Type B pancreatic cell (in vitro differentiated cells): ENCODE results near the gene UQCR10. TPM values are rescaled to one million over a fixed set of nuclear protein-coding genes. Genes with fewer than 3 reads are reported as not detected.

ENCODE experiments used
- DNase-seq: peaks from one replicate; pipeline ENCODE4 v3.0.0; 2021; ENCODE audit warnings: mixed read lengths; ENCODE audit not compliant: unreplicated experiment; ENCODE audit errors: extremely low spot score
- H3K27ac Mint-ChIP-seq: 2 replicates; pipeline ENCODE4 v1.8.0; 2021; ENCODE audit warnings: mild to moderate bottlenecking, mixed read lengths
- H3K27me3 Mint-ChIP-seq: 2 replicates; pipeline ENCODE4 v1.8.0; 2021; ENCODE audit warnings: mixed read lengths
- H3K36me3 Mint-ChIP-seq: 2 replicates; pipeline ENCODE4 v1.8.0; 2021; ENCODE audit warnings: mixed read lengths
- H3K4me1 Mint-ChIP-seq: one replicate; pipeline ENCODE4 v1.8.0; 2021; ENCODE audit warnings: mixed read lengths; ENCODE audit not compliant: unreplicated experiment
- H3K4me3 Mint-ChIP-seq: 2 replicates; pipeline ENCODE4 v1.8.0; 2021; ENCODE audit warnings: mild to moderate bottlenecking, mixed read lengths
- H3K9me3 Mint-ChIP-seq: 2 replicates; pipeline ENCODE4 v1.8.0; 2021; ENCODE audit warnings: mixed read lengths
- total RNA-seq: library from RNA; stranded (reverse); gene quantifications from 2 replicates; pipeline ENCODE4 v1.2.1, GENCODE V29; 2021; ENCODE audit warnings: low replicate concordance
- TF ChIP-seq, protein P1 (sequence below): fragments of 200-600 bp; sonication (generic); conservative IDR thresholded peaks from 2 replicates; pipeline ENCODE4 v1.5.0; 2021; ENCODE audit warnings: antibody characterized with exemption, mild to moderate bottlenecking

Gene UQCR10
- total RNA-seq, 1 donor from 2014 or later = 137 TPM

DNA sequence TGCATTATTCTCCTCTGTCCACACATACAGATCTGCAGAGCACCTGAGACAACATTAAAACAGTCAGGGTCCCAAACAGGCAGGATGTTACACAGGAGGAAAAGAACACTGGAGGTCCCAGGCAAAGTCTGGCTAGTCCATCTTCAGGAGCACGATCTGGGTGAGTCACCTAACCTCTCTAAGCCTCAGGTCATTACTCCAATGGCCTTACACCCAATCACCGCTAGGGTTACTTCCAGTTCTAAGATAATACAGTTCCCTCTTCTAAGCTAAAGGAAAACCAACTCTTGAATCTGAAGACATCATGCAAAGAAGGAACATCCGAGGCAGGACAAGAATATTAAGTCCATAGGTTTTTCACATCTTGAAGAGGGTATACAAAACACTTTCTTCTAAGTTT, 46.4 kb downstream of the UQCR10 start:
- H3K36me3 Mint-ChIP-seq = peaks cover 41% of the 10 kb centered on the region
- TF ChIP-seq, protein P1, sequence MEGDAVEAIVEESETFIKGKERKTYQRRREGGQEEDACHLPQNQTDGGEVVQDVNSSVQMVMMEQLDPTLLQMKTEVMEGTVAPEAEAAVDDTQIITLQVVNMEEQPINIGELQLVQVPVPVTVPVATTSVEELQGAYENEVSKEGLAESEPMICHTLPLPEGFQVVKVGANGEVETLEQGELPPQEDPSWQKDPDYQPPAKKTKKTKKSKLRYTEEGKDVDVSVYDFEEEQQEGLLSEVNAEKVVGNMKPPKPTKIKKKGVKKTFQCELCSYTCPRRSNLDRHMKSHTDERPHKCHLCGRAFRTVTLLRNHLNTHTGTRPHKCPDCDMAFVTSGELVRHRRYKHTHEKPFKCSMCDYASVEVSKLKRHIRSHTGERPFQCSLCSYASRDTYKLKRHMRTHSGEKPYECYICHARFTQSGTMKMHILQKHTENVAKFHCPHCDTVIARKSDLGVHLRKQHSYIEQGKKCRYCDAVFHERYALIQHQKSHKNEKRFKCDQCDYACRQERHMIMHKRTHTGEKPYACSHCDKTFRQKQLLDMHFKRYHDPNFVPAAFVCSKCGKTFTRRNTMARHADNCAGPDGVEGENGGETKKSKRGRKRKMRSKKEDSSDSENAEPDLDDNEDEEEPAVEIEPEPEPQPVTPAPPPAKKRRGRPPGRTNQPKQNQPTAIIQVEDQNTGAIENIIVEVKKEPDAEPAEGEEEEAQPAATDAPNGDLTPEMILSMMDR = peak; percentile 30
- no peaks in the 10 kb centered on the region for H3K9me3 Mint-ChIP-seq

DNA sequence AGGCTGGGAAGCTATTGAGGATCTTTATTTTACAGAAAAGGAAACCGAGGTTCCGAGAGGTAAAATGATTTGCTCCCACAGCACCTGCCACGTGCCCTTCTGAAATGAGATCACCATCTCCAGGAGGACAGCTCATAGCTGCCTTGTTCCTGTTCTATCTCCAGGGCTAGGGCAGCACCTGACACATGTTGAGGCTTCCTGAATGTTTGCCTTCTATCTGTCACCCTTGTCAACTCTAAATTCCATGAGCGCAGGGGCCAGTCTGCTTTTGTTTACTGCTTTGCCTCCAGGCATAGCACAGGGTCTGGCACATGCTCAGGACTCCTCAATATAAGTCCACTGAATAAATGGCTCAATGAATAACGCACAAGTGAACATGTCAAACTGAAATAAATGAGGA, 46.8 kb downstream of the UQCR10 start:
- Mint-ChIP-seq H3K36me3 (peaks cover 41% of the 10 kb centered on the region), H3K9me3 (no peaks in the 10 kb centered on the region), H3K27ac (peak overlapping the region; percentile 48), H3K4me1 (peaks cover 5% of the 10 kb centered on the region), H3K4me3 (no peak overlapping the region), H3K27me3 (no peaks in the 10 kb centered on the region)
- TF ChIP-seq, protein P1 = no peak
- no peak for DNase-seq

More for the DNA sequence above, 46.4 kb downstream of the UQCR10 start:
- H3K27ac Mint-ChIP-seq = peak overlapping the region; percentile 48
- H3K4me1 Mint-ChIP-seq = peaks cover 5% of the 10 kb centered on the region
- no peak for DNase-seq
- no peak overlapping the region for H3K4me3 Mint-ChIP-seq
- H3K27me3 Mint-ChIP-seq = no peaks in the 10 kb centered on the region

DNA sequence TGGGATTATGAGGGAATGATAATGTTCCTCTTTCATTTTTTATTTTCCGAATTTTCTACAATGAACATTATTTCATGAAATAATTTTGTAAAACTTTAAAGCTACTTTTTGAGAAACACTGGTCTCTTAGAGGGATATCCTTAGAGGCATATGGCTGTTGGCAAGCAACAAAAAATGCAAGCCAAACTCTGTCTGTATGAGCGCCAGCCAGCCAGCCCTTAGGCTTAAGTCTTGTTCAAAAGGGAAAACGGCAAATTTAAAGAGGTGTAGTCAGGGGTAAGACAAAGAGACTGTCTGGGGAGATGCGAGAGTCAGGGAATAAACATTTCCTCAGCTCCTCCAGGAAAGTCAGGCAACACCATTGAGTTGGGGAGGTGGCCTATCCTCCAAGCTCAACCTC, 48.4 kb downstream of the UQCR10 start:
- Mint-ChIP-seq H3K36me3 (peaks cover 39% of the 10 kb centered on the region), H3K27ac (no peak overlapping the region)

DNA sequence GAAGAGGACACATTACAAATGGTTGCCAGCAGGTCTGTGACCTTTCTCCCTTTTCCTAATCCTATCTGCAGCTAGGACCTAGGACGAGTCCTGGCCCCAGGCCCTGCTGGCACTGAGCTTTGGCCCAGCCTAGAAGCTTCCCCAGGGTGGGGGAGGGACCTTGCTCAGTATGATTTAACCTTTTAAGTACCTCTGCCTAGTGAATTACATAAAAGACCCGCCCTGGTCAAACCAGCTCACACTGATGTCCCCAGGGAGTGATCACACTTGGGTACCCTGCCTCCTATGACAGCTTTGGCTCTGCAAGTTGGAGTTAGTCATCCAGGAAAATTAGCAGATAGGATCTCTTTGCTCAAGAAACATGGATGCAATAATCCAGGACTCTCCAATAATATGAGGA, 49.0 kb downstream of the UQCR10 start:
- Mint-ChIP-seq H3K27me3 (peaks cover under 1% of the 10 kb centered on the region), H3K4me3 (no peak overlapping the region), H3K36me3 (peaks cover 41% of the 10 kb centered on the region), H3K27ac (no peak overlapping the region), H3K9me3 (no peaks in the 10 kb centered on the region), H3K4me1 (peaks cover 7% of the 10 kb centered on the region)
- no peak for DNase-seq
- TF ChIP-seq, protein P1 = no peak

More for the DNA sequence above, 48.4 kb downstream of the UQCR10 start:
- Mint-ChIP-seq H3K4me3 (no peak overlapping the region), H3K27me3 (no peaks in the 10 kb centered on the region), H3K9me3 (no peaks in the 10 kb centered on the region), H3K4me1 (peaks cover 5% of the 10 kb centered on the region)
- DNase-seq = no peak
- TF ChIP-seq, protein P1 = no peak

DNA sequence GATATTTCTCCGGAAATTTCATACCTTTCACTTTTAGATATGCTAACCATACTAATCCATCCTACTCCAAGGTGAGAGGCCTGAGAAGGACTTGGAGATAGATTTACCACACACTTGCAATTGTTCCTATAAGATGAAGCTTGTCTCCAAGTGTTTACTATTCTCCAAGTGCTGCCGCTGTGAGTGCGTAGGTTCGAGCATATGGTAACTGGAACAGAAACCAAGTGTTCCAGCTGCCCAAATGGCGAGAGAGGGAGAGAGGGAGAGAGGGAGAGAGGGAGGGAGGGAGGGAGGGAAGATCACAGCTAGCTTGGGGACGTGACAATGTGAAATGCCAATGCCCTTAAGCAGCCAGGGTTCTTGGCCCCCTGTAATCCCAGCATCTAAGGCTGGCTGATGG, 49.4 kb downstream of the UQCR10 start:
- H3K9me3 Mint-ChIP-seq = no peaks in the 10 kb centered on the region
- peaks cover 45% of the 10 kb centered on the region for H3K36me3 Mint-ChIP-seq
- H3K4me3 Mint-ChIP-seq = no peak overlapping the region
- DNase-seq = no peak
- no peak overlapping the region for H3K27ac Mint-ChIP-seq
- TF ChIP-seq, protein P1 = no peak
- peaks cover 11% of the 10 kb centered on the region for H3K4me1 Mint-ChIP-seq
- peaks cover 2% of the 10 kb centered on the region for H3K27me3 Mint-ChIP-seq

DNA sequence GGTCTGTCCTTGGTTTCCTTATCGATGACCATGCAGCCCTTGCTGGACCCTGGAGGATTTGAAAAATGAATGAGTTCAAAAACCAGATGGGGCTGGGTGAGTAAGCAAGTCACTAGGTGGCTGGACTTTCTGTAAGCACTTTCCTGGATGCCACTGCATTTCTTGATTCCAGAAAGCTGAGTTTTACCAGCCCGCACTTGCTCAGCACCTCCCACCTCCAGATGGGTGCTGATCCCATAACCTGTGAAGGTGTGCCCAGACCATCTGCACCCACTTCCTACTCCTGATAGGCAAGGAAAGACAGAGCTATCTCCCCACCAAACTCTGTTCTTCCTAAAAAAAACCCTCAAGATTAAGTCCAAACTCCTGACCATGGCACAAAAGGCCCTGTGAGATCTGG, 49.8 kb downstream of the UQCR10 start:
- Mint-ChIP-seq H3K27ac (no peak overlapping the region), H3K36me3 (peaks cover 47% of the 10 kb centered on the region), H3K27me3 (peaks cover 2% of the 10 kb centered on the region)

More for the DNA sequence above, 49.8 kb downstream of the UQCR10 start:
- TF ChIP-seq, protein P1 = no peak
- H3K9me3 Mint-ChIP-seq = no peaks in the 10 kb centered on the region
- no peak overlapping the region for H3K4me3 Mint-ChIP-seq
- DNase-seq = no peak
- H3K4me1 Mint-ChIP-seq = peaks cover 12% of the 10 kb centered on the region
